ENCODE results near the gene SLC34A2. TPM values are rescaled to one million over a fixed set of nuclear protein-coding genes. Genes with fewer than 3 reads are reported as not detected.
"Not testable (repeated sequence)": the region's sequence is repeated elsewhere in the genome, so short reads cannot be mapped to it uniquely, and the experiment has no call there.

The SLC34A2 gene
- total RNA-seq, 2 experiments from 2014 or later: not detected

DNA sequence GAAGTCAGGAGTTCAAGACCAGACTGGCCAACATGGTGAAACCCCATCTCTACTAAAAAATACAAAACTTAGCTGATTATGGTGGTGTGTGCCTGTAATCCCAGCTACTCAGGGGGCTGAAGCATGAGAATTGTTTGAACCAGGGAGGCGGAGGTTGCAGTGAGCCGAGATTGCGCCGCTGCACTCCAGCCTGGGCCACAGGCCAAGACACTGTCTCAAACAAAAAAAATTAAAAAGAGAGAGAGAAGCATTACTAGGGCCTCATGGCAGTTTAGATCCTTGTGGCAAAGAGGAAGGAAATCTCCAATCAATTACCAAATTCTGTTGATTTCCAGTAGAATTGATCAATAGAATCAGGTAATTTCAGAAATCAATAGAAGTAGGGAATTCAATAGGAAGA, 16.8 kb upstream of the SLC34A2 start:
- no peak overlapping the region for H3K27ac Mint-ChIP-seq
- ChIA-PET CTCF (interaction anchor here (0.6 kb wide), 1 partner anchor 449 kb away, joined by 3 read pairs; no protein-coding TSS in a partner anchor), POLR2A (no interaction called here)
- DNase-seq: no peak
- no peak overlapping the region for H3K4me3 Mint-ChIP-seq
- H3K9me3 Mint-ChIP-seq: no peaks in the 10 kb centered on the region
- no peaks in the 10 kb centered on the region for H3K4me1 Mint-ChIP-seq
- peaks cover 3% of the 10 kb centered on the region for H3K27me3 Mint-ChIP-seq
- H3K36me3 Mint-ChIP-seq (ENCODE audit: low read depth): no peaks in the 10 kb centered on the region

DNA sequence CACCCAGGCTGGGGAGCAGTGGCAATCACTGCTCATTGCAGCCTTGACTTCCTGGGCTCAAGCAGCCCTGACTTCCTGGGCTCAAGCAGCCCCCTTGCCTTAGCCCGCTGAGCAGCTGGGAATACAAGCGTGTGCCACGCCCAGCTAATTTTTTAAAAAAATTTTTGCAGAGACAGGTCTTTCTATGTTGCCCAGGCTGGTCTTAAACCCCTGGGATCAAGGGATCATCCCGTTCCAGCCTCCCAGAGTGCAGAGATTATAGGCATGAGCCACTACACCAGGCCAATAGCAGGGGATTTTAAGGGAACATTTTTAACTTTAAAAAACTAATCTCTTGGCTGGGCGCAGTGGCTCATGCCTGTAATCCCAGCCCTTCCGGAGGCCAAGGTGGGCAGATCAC, 5.3 kb upstream of the SLC34A2 start:
- Mint-ChIP-seq H3K36me3 (ENCODE audit: low read depth) (no peaks in the 10 kb centered on the region), H3K9me3 (no peaks in the 10 kb centered on the region), H3K4me1 (peaks cover 5% of the 10 kb centered on the region), H3K4me3 (no peak overlapping the region), H3K27me3 (peaks cover 23% of the 10 kb centered on the region), H3K27ac (no peak overlapping the region)
- POLR2A ChIA-PET: no interaction called here
- CTCF ChIA-PET: interaction anchor here (0.7 kb wide), 1 partner anchor 8 kb away, joined by 3 read pairs; no protein-coding TSS in a partner anchor
- no peak for DNase-seq

DNA sequence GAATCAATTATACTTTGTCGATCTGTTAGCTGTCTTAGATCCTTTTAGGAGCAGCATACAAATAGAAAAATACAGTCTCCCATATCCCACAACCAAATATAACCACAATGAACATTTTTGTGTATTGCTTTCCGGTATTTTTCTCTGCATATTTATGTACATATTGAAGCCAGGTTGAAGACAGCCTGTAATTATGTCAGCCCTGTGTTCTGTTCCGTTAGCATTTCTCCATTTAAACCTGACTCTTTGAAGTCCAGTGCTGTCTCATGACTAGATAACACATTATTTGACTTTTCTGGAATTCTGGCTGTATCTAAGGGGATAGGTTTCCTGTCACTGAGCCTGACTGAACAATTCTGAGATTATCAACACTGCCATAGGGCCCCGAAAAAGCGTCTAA, 4.0 kb upstream of the SLC34A2 start:
- H3K4me1 Mint-ChIP-seq: peaks cover 5% of the 10 kb centered on the region
- CTCF ChIA-PET: no interaction called here
- H3K27ac Mint-ChIP-seq: no peak overlapping the region
- POLR2A ChIA-PET: no interaction called here
- H3K27me3 Mint-ChIP-seq: peaks cover 33% of the 10 kb centered on the region
- no peak for DNase-seq
- H3K36me3 Mint-ChIP-seq (ENCODE audit: low read depth): no peaks in the 10 kb centered on the region
- H3K4me3 Mint-ChIP-seq: no peak overlapping the region
- H3K9me3 Mint-ChIP-seq: no peaks in the 10 kb centered on the region

DNA sequence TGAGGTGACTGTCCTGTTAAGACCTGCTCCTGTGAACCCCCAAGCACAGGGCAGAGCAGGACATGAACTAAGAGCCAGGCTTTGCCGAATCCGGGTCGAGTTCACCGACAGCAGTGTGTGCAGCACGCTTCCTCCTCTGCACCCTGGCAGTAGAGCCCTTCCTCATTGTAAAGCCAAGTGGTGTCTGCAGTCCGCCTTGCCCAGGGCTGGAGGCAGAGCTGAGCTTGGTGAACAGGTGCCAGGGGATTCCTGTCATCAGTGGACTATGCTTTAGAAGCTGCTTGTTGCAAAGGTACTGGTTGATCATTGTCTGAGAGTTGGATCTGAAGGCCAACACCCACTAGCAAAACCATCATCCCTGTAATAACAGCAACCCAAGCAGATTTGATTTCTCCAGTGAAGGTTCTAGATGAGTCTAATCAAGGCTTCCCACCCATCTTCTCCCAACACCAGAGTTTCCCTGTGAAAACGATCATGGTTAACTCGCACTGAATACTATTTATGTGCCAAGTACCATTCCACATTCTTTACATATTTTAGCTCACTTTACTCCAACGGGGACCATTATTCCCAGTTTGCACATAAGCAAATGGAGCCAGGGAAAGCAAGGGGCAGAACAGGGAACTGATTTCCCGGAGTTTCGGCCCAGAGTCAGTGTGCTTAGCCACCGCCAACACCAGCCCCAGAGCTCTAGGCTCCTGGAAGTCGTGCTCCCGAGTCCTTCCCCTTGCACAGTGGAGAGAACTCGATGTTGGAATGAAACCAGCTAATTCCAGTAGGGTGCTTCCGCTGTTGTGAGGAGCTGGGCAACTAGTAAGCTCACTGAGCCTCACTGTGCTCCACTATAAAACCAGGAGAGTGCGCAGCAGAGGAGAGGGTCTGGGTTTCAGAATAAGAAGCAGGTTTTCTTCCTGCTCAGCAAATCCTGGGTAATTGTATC, 1.4 kb upstream of the SLC34A2 start:
- Mint-ChIP-seq H3K27ac (no peak overlapping the region), H3K36me3 (ENCODE audit: low read depth) (no peaks in the 10 kb centered on the region), H3K4me1 (peaks cover 5% of the 10 kb centered on the region), H3K27me3 (peaks cover 43% of the 10 kb centered on the region), H3K4me3 (no peak overlapping the region), H3K9me3 (no peaks in the 10 kb centered on the region)
- CTCF ChIA-PET: no interaction called here
- no peak for DNase-seq
- POLR2A ChIA-PET: no interaction called here

DNA sequence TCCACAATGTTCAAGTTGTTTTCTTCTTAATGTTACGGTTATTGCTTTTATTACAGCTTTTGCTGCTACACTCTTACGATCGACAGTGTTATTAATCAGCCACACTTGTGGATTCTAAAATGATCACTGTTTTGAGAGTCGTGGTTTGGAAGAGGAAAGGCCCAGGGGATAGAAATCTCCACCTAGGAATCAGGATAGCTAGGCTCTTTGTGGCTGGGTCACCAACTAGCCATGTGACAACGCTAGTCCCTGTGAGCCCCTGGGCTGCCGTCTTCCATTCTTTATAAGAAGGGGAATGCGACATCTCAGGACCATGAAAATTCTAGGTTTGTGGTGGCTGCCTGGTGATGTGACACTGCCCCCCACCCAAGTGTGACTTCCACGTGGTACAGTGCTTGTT, 380 bp downstream of the SLC34A2 start:
- ChIA-PET POLR2A (no interaction called here), CTCF (no interaction called here)
- DNase-seq: no peak
- H3K4me1 Mint-ChIP-seq: peaks cover 5% of the 10 kb centered on the region
- H3K9me3 Mint-ChIP-seq: no peaks in the 10 kb centered on the region
- H3K27me3 Mint-ChIP-seq: peaks cover 43% of the 10 kb centered on the region
- no peak overlapping the region for H3K4me3 Mint-ChIP-seq
- H3K27ac Mint-ChIP-seq: no peak overlapping the region
- H3K36me3 Mint-ChIP-seq (ENCODE audit: low read depth): no peaks in the 10 kb centered on the region

DNA sequence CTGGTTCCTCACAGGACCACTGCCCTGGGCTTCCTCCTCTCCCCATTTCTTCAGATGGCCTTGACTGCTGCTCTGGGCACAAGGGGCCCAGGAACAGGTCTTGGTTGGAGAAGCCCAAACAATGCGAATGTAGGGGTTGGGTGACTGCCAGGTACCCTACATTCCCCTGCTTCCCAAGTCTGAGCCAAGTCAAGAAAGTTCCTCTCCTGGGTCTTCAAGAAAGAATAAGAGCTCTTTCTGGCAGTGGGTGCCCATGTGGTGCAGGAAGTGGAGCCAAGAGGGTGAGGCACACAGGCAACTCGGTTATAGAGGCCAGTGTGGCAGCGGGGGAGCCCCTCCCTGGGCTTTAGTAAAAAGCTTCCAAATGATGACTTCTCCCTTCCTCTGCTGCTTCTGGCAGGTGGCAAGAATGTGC, 2.7 kb downstream of the SLC34A2 start:
- no peak for DNase-seq
- CTCF ChIA-PET: no interaction called here
- H3K27me3 Mint-ChIP-seq: peaks cover 38% of the 10 kb centered on the region
- H3K4me3 Mint-ChIP-seq: no peak overlapping the region
- H3K4me1 Mint-ChIP-seq: peaks cover 5% of the 10 kb centered on the region
- no peaks in the 10 kb centered on the region for H3K9me3 Mint-ChIP-seq
- POLR2A ChIA-PET: no interaction called here
- no peaks in the 10 kb centered on the region for H3K36me3 Mint-ChIP-seq (ENCODE audit: low read depth)
- H3K27ac Mint-ChIP-seq: no peak overlapping the region

DNA sequence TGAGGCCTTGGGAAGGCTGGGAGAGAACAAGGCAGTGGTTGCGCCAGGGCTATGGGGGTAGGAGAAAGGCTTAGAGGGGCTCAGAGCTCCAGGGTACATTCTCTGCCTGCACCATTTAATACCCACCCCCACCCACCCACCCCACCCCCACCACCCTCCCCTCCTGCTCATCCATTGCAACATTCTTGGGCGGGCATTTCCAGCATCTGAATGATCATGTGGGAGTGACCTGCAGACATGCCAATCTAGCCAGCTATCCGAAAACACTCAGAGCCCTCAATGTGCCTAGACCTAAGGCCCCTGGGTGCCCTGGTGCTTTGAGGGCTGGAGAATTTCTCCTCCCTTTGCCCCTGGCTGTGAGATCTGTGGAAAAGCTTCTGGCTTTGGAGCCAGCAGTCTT, 3.1 kb downstream of the SLC34A2 start:
- no peak overlapping the region for H3K4me3 Mint-ChIP-seq
- no peak overlapping the region for H3K27ac Mint-ChIP-seq
- peaks cover 5% of the 10 kb centered on the region for H3K4me1 Mint-ChIP-seq
- CTCF ChIA-PET: no interaction called here
- H3K27me3 Mint-ChIP-seq: peaks cover 36% of the 10 kb centered on the region
- no peaks in the 10 kb centered on the region for H3K36me3 Mint-ChIP-seq (ENCODE audit: low read depth)
- H3K9me3 Mint-ChIP-seq: no peaks in the 10 kb centered on the region
- DNase-seq: no peak
- POLR2A ChIA-PET: no interaction called here

DNA sequence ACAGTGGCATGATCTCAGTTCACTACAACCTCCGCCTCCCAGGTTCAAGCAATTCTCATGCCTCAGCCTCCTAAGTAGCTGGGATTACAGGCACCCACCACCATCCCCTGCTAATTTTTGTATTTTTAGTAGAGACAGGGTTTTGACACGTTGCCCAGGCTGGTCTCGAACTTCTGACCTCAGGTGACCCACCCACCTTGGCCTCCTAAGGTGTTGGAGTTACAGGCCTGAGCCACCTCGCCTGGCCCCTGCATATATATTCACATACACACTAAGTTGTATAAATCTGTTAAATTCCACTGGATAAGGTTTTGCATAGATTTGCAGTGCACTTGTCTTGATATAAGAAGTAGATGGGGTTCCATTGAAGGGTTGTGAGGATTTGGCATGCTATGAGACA, 5.8 kb downstream of the SLC34A2 start:
- H3K27me3 Mint-ChIP-seq: peaks cover 16% of the 10 kb centered on the region
- DNase-seq; H3K4me1 Mint-ChIP-seq; H3K4me3 Mint-ChIP-seq; H3K9me3 Mint-ChIP-seq; CTCF ChIA-PET; POLR2A ChIA-PET; H3K27ac Mint-ChIP-seq; H3K36me3 Mint-ChIP-seq (ENCODE audit: low read depth): not testable (repeated sequence)

DNA sequence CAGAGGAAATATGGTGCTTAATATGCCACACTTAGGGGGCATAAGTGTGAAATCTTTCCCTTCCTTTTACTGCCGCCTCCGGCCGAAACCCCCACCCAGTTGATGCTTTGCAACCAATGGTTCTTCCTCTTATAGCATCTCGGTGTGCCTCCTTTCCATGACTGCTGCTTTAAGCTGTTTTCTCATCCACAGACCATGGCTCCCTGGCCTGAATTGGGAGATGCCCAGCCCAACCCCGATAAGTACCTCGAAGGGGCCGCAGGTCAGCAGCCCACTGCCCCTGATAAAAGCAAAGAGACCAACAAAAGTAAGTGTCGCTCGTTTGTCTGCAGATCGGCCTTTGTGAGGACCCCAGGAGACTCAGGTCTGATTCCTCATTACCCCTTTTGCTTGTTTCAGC, 6.7 kb downstream of the SLC34A2 start:
- CTCF ChIA-PET: no interaction called here
- peaks cover 7% of the 10 kb centered on the region for H3K27me3 Mint-ChIP-seq
- H3K9me3 Mint-ChIP-seq: no peaks in the 10 kb centered on the region
- no peak overlapping the region for H3K27ac Mint-ChIP-seq
- no peaks in the 10 kb centered on the region for H3K36me3 Mint-ChIP-seq (ENCODE audit: low read depth)
- POLR2A ChIA-PET: no interaction called here
- H3K4me3 Mint-ChIP-seq: no peak overlapping the region
- DNase-seq: no peak
- no peaks in the 10 kb centered on the region for H3K4me1 Mint-ChIP-seq

DNA sequence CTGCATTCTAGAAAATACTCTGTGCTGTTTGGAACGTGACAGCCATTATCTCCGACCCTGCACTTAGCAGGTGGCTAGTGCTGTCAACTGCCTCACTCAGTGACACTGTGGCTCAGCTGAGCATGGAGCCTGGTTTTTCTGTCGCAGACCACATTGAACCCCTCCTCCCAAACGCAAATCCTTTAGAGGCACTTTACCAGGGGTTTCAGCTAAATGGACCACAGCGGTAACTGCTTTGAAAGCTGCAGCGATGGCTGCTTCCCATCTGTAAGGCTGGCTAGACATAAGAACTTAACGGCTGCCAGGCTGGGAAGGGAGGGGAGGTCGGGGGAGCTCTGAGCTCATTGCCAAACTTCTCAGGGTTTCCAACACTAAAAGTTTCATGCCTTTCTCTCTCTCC, 8.1 kb downstream of the SLC34A2 start:
- DNase-seq: no peak
- Mint-ChIP-seq H3K4me1 (no peaks in the 10 kb centered on the region), H3K9me3 (no peaks in the 10 kb centered on the region), H3K27ac (no peak overlapping the region), H3K27me3 (peaks cover 2% of the 10 kb centered on the region), H3K36me3 (ENCODE audit: low read depth) (no peaks in the 10 kb centered on the region), H3K4me3 (no peak overlapping the region)
- ChIA-PET CTCF (no interaction called here), POLR2A (no interaction called here)

DNA sequence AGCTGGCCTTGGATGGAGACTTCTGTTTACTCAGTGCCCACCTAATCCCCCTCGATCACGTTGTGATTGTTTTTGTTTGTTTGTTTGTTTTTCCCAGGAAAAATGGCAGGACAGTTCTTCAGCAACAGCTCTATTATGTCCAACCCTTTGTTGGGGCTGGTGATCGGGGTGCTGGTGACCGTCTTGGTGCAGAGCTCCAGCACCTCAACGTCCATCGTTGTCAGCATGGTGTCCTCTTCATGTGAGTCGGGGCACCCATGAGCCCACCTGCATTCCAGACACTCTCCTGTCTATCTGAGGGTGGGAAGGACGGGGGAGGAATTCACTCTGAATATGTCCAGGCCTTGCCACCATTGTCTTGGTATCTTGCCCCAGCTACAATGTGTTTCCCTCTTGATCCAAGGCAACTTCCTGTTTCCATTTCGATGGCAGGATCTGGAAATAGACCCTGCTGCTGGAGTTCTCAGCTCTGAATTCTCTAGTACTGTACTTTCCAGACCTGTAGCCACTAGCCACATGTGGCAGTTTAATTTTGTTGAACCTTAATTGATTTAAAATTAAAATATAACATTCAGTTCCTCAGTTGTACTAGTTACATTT, 10.5 kb downstream of the SLC34A2 start:
- Mint-ChIP-seq H3K4me1 (no peaks in the 10 kb centered on the region), H3K27ac (no peak overlapping the region), H3K36me3 (ENCODE audit: low read depth) (no peaks in the 10 kb centered on the region), H3K4me3 (no peak overlapping the region), H3K27me3 (no peaks in the 10 kb centered on the region), H3K9me3 (no peaks in the 10 kb centered on the region)
- ChIA-PET CTCF (no interaction called here), POLR2A (no interaction called here)
- no peak for DNase-seq

DNA sequence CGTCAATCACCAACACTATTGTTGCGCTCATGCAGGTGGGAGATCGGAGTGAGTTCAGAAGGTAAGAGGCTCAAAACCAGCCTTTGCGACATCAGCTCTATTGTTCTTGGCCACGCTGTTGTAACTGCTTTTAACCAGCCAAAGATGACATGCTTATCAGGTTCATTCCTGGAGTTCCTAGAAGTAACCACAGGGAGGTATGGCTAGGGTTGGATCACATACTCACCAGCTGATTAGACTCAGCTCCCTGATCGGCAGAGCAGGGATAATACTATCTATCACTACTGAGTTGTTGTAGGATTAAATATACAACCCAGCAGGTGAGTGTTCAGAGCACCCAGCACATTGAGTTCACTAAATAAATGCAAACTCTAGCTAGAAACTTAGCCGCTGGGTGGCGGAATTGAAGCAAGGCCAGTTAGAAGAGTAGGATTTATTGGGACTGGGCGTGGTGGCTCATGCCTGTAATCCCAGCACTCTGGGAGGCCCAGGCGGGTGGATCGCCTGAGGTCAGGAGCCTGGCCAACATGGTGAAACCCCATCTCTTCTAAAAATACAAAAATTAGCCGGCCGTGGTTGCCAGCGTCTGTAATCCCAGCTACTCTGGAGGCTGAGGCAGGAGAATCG, 12.4 kb downstream of the SLC34A2 start:
- ChIA-PET CTCF (no interaction called here), POLR2A (no interaction called here)
- DNase-seq: no peak
- no peaks in the 10 kb centered on the region for H3K27me3 Mint-ChIP-seq
- H3K4me1 Mint-ChIP-seq: no peaks in the 10 kb centered on the region
- no peak overlapping the region for H3K27ac Mint-ChIP-seq
- H3K4me3 Mint-ChIP-seq: no peak overlapping the region
- H3K9me3 Mint-ChIP-seq: no peaks in the 10 kb centered on the region
- no peaks in the 10 kb centered on the region for H3K36me3 Mint-ChIP-seq (ENCODE audit: low read depth)

DNA sequence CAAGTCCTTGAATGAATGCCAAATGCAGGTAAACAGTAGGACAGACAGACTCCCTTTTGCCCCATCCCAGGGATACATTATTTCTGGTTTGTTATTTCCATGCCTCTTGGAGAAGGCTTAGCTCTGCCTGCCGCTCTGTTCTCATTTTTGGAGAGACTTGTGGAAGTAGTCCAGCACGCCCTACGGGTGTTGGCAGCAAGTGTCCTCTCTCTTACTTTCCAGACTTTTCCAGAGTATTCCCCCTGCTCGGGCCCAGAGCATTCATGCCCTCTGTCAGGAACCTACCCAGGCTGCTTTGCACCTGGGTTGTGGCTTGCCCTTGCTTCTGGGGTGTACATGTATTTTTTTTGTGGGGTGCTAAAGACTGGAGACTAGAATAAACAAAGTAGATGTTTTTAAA, 15.3 kb downstream of the SLC34A2 start:
- POLR2A ChIA-PET: no interaction called here
- no peak for DNase-seq
- CTCF ChIA-PET: no interaction called here
- Mint-ChIP-seq H3K27me3 (no peaks in the 10 kb centered on the region), H3K36me3 (ENCODE audit: low read depth) (no peaks in the 10 kb centered on the region), H3K27ac (no peak overlapping the region), H3K4me1 (no peaks in the 10 kb centered on the region), H3K9me3 (no peaks in the 10 kb centered on the region), H3K4me3 (no peak overlapping the region)

DNA sequence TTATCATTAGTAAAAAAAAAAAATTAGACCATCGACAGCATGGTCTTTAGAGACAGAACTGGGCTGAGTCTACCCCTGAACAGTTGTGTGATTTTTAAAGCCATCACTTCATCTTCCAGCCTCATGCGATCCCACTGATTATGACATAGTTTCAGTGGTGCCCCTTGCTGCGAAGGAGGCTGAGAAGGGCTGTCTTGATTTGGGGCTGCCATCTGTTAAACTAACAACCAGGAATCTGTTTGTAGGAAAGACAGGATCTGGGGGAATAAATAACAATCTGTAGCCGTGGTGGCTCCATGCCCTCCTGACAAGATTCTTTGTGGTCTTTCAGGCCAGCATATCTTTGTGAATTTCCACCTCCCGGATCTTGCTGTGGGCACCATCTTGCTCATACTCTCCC, 17.1 kb downstream of the SLC34A2 start:
- DNase-seq: no peak
- Mint-ChIP-seq H3K4me3 (no peak overlapping the region), H3K36me3 (ENCODE audit: low read depth) (no peaks in the 10 kb centered on the region), H3K9me3 (no peaks in the 10 kb centered on the region), H3K4me1 (no peaks in the 10 kb centered on the region), H3K27me3 (no peaks in the 10 kb centered on the region), H3K27ac (no peak overlapping the region)
- CTCF ChIA-PET: no interaction called here
- POLR2A ChIA-PET: no interaction called here
